ENCODE results near the gene PAGR1.

DNA sequence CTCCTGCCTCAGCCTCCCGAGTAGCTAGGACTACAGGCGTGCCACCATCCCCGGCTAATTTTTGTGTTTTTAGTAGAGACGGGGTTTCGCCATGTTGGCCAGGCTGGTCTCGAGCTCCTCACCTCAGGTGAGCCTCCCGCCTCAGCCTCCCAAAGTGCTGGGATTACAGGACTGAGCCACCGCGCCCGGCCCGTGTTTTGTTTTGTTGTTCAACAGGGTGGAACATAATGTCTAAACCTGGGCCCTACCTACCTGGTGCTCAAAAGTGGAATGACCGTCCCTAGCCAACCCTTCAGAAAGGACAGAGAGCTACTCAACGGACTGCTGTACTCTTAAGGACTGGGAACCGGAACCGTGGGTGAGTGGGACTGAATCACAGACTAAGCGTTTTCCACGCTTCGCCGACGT lies 26.2 kb upstream of the PAGR1 start:
- TF ChIP-seq, protein P1, sequence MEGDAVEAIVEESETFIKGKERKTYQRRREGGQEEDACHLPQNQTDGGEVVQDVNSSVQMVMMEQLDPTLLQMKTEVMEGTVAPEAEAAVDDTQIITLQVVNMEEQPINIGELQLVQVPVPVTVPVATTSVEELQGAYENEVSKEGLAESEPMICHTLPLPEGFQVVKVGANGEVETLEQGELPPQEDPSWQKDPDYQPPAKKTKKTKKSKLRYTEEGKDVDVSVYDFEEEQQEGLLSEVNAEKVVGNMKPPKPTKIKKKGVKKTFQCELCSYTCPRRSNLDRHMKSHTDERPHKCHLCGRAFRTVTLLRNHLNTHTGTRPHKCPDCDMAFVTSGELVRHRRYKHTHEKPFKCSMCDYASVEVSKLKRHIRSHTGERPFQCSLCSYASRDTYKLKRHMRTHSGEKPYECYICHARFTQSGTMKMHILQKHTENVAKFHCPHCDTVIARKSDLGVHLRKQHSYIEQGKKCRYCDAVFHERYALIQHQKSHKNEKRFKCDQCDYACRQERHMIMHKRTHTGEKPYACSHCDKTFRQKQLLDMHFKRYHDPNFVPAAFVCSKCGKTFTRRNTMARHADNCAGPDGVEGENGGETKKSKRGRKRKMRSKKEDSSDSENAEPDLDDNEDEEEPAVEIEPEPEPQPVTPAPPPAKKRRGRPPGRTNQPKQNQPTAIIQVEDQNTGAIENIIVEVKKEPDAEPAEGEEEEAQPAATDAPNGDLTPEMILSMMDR (IDR thresholded peaks at IDR 0.05) = no peak
- no peak for TF ChIP-seq POLR2A (IDR thresholded peaks at IDR 0.05)

Data from vagina (tissue), 2 donors.